GM10248 (cell line): ENCODE results near the gene CFAP57.

Experiments
- CTCF ChIA-PET: fragments of 300-600 bp; sonication (Branson Sonifier 250); formaldehyde crosslinking; extraction: SDS; loops from one replicate; lab custom pipeline; 2021; ENCODE audit warnings: antibody characterized with exemption; lab: Yijun Ruan, JAX
- POLR2A ChIA-PET: fragments of 350-650 bp; sonication (Branson Sonifier 250); formaldehyde crosslinking; extraction: SDS; loops from one replicate; lab custom pipeline; 2020; ENCODE audit warnings: antibody characterized with exemption; lab: Yijun Ruan, JAX
- DNase-seq: peaks from one replicate; pipeline ENCODE4 v3.0.0; 2012; ENCODE audit errors: extremely low spot score
- TF ChIP-seq, protein P1 (sequence below): IDR thresholded peaks from 2 replicates; pipeline ENCODE4 v1.5.1; 2012; ENCODE audit warnings: mild to moderate bottlenecking, low read depth; ENCODE audit errors: extremely low read depth, missing control alignments, control extremely low read depth

The CFAP57 gene

GRCh38 chr1:43188106-43188505, 16.0 kb downstream of the CFAP57 start:
- POLR2A ChIA-PET, result no interaction called here
- CTCF ChIA-PET, result interaction anchor here (1.5 kb wide), 1 partner anchor 31 kb away, joined by 3 read pairs; no protein-coding TSS in a partner anchor
- no peak for DNase-seq
- TF ChIP-seq, protein P1, sequence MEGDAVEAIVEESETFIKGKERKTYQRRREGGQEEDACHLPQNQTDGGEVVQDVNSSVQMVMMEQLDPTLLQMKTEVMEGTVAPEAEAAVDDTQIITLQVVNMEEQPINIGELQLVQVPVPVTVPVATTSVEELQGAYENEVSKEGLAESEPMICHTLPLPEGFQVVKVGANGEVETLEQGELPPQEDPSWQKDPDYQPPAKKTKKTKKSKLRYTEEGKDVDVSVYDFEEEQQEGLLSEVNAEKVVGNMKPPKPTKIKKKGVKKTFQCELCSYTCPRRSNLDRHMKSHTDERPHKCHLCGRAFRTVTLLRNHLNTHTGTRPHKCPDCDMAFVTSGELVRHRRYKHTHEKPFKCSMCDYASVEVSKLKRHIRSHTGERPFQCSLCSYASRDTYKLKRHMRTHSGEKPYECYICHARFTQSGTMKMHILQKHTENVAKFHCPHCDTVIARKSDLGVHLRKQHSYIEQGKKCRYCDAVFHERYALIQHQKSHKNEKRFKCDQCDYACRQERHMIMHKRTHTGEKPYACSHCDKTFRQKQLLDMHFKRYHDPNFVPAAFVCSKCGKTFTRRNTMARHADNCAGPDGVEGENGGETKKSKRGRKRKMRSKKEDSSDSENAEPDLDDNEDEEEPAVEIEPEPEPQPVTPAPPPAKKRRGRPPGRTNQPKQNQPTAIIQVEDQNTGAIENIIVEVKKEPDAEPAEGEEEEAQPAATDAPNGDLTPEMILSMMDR, result no peak

- no peak for DNase-seq
- ChIA-PET POLR2A (no interaction called here), CTCF (interaction anchor here (0.7 to 1.5 kb wide), 2 partner anchors 12 to 29 kb away, joined by 3 to 4 read pairs; no protein-coding TSS in a partner anchor)
- TF ChIP-seq, protein P1, result no peak
These were observed 22.4 kb downstream of the CFAP57 start for GRCh38 chr1:43194509-43194908.

GRCh38 chr1:43197343-43198127, 25.4 kb downstream of the CFAP57 start:
- ChIA-PET POLR2A (no interaction called here), CTCF (interaction anchor here (1.3 to 2.4 kb wide), 3 partner anchors 15 to 29 kb away, joined by 3 to 6 read pairs (median 4); no protein-coding TSS in a partner anchor)
- TF ChIP-seq, protein P1, result no peak
- DNase-seq, result no peak

DNA sequence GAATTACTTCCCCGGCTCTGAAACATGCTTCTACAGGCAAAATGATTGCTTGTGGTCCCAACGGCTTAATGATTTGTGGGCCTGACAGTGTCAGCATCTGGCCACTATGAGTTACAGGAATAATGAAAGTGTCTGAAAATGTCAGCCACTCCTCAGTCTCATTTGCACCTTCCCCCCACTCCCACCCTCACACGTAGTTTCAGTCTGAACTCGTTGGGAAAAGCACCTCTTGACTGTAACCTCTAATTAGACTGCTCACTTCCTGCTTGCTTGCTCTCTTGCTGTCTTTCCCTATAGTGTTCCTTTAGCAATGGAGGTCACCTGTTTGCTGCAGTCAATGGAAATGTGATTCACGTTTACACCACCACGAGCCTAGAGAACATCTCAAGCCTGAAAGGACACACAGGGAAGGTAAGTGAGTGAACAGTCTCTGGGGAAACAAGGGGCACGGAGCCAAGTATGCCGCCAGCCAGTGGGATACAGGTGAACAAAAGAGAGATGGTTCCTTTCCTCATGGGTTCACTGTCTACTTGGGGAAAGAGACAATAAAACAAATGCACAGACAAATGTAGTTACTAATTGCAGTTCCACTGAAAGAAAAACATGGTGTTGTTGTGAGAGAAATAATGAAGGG, 27.1 kb downstream of the CFAP57 start:
- ChIA-PET POLR2A (no interaction called here), CTCF (interaction anchor here (2.4 kb wide), 1 partner anchor 28 kb away, joined by 6 read pairs; no protein-coding TSS in a partner anchor)
- TF ChIP-seq, protein P1, result no peak
- peak; percentile 70 for DNase-seq

DNA sequence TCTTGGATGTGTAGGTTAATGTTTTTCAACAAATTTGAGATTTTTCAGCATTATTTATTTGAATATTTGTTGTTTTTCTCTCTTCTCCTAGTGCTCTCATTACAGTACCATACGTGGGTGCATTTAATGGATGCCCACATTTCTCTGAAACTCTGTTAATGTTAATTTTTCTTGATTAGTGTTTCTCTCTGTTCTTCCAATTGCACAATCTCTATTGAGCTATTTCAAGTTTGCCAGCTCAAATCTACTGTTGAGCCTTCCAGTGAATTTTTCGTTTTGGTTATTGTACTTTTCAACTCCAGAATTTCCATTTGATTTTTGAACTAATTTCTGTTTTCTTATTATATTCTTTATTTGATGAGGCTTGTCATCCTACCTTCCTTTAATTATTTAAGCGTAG, 31.7 kb downstream of the CFAP57 start:
- ChIA-PET POLR2A (no interaction called here), CTCF (interaction anchor here (0.9 to 1.4 kb wide), 2 partner anchors 11 kb away, joined by 3 read pairs; no protein-coding TSS in a partner anchor)
- no peak for DNase-seq
- TF ChIP-seq, protein P1, result no peak

DNA sequence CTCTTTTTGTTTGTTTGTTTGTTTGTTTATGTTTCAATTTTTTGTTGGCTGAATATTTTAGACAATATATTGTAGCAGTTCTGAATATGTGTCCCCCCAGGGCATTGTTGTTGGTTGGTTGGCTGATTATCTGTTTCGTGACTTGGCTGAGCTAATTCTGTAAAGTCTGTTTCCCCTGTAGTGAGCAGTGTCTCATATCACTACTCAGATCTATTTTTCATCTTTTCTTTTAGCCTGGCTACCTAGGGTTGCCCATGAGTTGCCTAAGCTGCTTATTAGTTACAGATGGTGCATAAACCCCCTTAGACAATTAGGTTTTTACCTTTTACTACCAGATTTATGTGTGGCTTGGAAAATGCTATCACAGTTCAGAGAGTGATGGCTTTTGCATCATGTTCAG, 32.3 kb downstream of the CFAP57 start:
- DNase-seq, result no peak
- TF ChIP-seq, protein P1, result no peak
- ChIA-PET CTCF (interaction anchor here (0.9 kb wide), 1 partner anchor 10 kb away, joined by 3 read pairs; no protein-coding TSS in a partner anchor), POLR2A (no interaction called here)
